Subcutaneous abdominal adipose tissue (tissue), 5 donors: Measurements from ENCODE around the gene PTPRG.

Experiments used
- H3K27ac ChIP-seq: one replicate; pipeline ENCODE4 v1.7.0; 2013; ENCODE audit warnings: low read depth, mild to moderate bottlenecking, inconsistent platforms, low read length, moderate library complexity
- H3K27me3 ChIP-seq, 5 donors: one replicate each; pipeline ENCODE4 v1.7.0; 2013; ENCODE audit warnings: low read length in 5 of 5, inconsistent platforms in 1 of 5; ENCODE audit not compliant: control insufficient read depth in 5 of 5, insufficient read depth in 4 of 5
- H3K36me3 ChIP-seq, 5 donors: one replicate each; pipeline ENCODE4 v1.7.0; 2013; ENCODE audit warnings: low read length in 5 of 5; ENCODE audit not compliant: control insufficient read depth in 5 of 5, insufficient read depth in 5 of 5
- H3K4me1 ChIP-seq, 5 donors: one replicate each; pipeline ENCODE4 v1.7.0; 2013; ENCODE audit warnings: low read length in 5 of 5, mild to moderate bottlenecking in 3 of 5, moderate library complexity in 1 of 5; ENCODE audit not compliant: control insufficient read depth in 5 of 5, insufficient read depth in 5 of 5
- H3K4me3 ChIP-seq, 5 donors: one replicate each; pipeline ENCODE4 v1.7.0; 2013; ENCODE audit warnings: low read length in 5 of 5, low read depth in 1 of 5
- H3K9ac ChIP-seq, 5 donors: one replicate each; pipeline ENCODE4 v1.7.0; 2013; ENCODE audit warnings: low read length in 5 of 5, mild to moderate bottlenecking in 4 of 5, moderate library complexity in 3 of 5
- H3K9me3 ChIP-seq, 5 donors: one replicate each; pipeline ENCODE4 v1.7.0; 2013; ENCODE audit warnings: low read length in 5 of 5; ENCODE audit not compliant: control insufficient read depth in 5 of 5
- donor health status: healthy.
- donor health status: healthy.
- donor health status: healthy.
- donor health status: healthy.
- donor health status: healthy.

The PTPRG gene

DNA sequence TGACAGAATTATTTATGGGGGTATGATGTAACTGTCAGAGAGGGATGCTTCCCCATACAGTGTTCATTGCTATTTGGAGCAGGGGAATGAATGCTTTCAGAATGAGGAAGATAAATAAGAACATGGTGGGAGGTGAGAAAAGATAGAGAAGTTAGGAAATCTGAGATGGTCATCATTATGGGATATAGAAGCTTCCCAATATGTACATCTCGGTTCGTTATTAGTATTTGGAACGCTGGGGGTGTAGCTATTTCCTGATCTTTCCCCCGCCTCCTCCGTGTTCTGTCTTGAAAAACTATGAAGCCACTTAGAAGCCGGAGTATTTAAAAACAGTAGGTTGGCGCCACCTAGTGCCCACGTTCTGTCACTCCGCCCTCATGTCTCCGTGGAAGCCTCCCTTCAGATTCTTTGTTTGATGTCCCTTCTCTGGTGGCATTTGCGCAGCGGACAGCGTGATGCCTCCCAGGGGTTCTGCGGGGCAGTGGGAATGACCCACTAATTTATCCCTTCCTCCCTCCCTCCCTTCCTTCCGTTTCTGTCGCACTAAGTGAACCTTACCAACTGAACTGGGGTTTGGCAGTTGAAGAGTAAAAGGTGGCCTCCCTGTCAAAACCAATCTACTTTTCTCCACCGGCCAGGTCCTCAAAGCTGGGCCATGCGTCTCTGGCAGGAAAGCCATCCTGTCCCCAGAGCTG, 627.5 kb downstream of the PTPRG start:
- Histone ChIP-seq H3K27me3 (no peaks in the 10 kb centered on the region), H3K4me3 (peak overlapping the region in 3 of 5 donors; percentile 33 to 53 (median 39)), H3K4me1 (peaks cover 2 to 20% (median 12%) of the 10 kb centered on the region in 5 donors), H3K9ac (peak overlapping the region in 1 of 5 donors; percentile 5), H3K27ac (no peak overlapping the region), H3K36me3 (peaks cover 3 to 16% (median 9%) of the 10 kb centered on the region in 5 donors), H3K9me3 (no peaks in the 10 kb centered on the region)

- Histone ChIP-seq H3K27me3 (no peaks in the 10 kb centered on the region), H3K27ac (no peak overlapping the region), H3K4me1 (peaks cover 2 to 19% (median 12%) of the 10 kb centered on the region in 5 donors), H3K9ac (no peak overlapping the region), H3K36me3 (peaks cover 3 to 20% (median 9%) of the 10 kb centered on the region in 5 donors), H3K9me3 (no peaks in the 10 kb centered on the region), H3K4me3 (no peak overlapping the region)
Measured at GRCh38 chr3:62189376-62189698, 628.0 kb downstream of the PTPRG start.

- Histone ChIP-seq H3K4me1 (peaks cover 2 to 9% (median 7%) of the 10 kb centered on the region in 5 donors), H3K9ac (no peak overlapping the region), H3K4me3 (no peak overlapping the region), H3K27me3 (no peaks in the 10 kb centered on the region), H3K9me3 (no peaks in the 10 kb centered on the region), H3K36me3 (peaks cover 6 to 33% (median 17%) of the 10 kb centered on the region in 5 donors), H3K27ac (no peak overlapping the region)
Measured at GRCh38 chr3:62192891-62193290, 631.5 kb downstream of the PTPRG start.

- H3K27me3 ChIP-seq, result no peaks in the 10 kb centered on the region
- no peak overlapping the region for H3K4me3 ChIP-seq
- no peak overlapping the region for H3K9ac ChIP-seq
- H3K27ac ChIP-seq, result no peak overlapping the region
- peaks cover 2 to 4% (median 3%) of the 10 kb centered on the region in 5 donors for H3K4me1 ChIP-seq
- H3K9me3 ChIP-seq, result no peaks in the 10 kb centered on the region
- H3K36me3 ChIP-seq, result peaks cover 9 to 35% (median 17%) of the 10 kb centered on the region in 5 donors
Measured at GRCh38 chr3:62193586-62194345, 632.4 kb downstream of the PTPRG start.

DNA sequence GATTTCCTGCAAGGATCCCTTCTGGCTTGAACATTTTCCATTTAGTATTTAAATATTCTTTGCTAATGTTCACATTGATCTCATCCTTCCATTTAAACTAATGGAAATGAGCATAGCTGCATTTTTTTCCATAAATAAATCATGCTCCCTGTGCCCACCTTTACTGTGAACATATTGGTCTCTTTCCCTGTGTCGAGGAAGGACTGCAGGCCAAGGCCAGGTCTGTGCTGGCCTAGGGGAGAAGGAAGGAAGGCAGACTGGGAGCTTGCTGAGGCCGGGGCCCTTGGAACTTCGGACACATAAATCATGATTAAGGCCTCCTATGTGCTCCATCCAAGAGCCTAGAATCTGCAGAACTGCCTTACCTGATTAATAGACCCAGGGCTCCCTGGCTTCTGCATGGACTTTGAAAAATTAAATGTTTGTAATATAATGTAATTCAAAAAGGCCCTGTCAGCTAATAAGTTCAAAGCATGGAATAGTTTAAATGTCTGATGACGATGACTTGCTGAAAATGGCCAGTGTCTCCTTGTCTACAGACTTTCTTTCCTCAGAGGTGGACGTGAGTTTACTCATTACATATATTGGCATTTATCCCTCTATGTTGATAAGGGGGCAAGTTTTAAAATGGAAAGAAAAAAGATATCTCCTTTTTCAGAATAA, 636.1 kb downstream of the PTPRG start:
- Histone ChIP-seq H3K4me1 (no peaks in the 10 kb centered on the region), H3K27me3 (no peaks in the 10 kb centered on the region), H3K9ac (no peak overlapping the region), H3K27ac (no peak overlapping the region), H3K36me3 (peaks cover 0 to 30% (median 11%) of the 10 kb centered on the region in 5 donors), H3K9me3 (no peaks in the 10 kb centered on the region), H3K4me3 (no peak overlapping the region)

- Histone ChIP-seq H3K4me1 (no peaks in the 10 kb centered on the region), H3K36me3 (peaks cover 8 to 31% (median 21%) of the 10 kb centered on the region in 5 donors), H3K9ac (no peak overlapping the region), H3K4me3 (no peak overlapping the region), H3K27me3 (no peaks in the 10 kb centered on the region), H3K9me3 (no peaks in the 10 kb centered on the region), H3K27ac (no peak overlapping the region)
Measured at GRCh38 chr3:62199126-62199525, 637.8 kb downstream of the PTPRG start.

GRCh38 chr3:62201438-62202035, 640.2 kb downstream of the PTPRG start:
- H3K9me3 ChIP-seq, result no peaks in the 10 kb centered on the region
- H3K36me3 ChIP-seq, result peaks cover 8 to 24% (median 21%) of the 10 kb centered on the region in 5 donors
- no peaks in the 10 kb centered on the region for H3K4me1 ChIP-seq
- H3K4me3 ChIP-seq, result no peak overlapping the region
- no peak overlapping the region for H3K9ac ChIP-seq
- no peaks in the 10 kb centered on the region for H3K27me3 ChIP-seq
- H3K27ac ChIP-seq, result no peak overlapping the region

- H3K4me1 ChIP-seq, result no peaks in the 10 kb centered on the region
- no peaks in the 10 kb centered on the region for H3K9me3 ChIP-seq
- no peak overlapping the region for H3K9ac ChIP-seq
- no peak overlapping the region for H3K4me3 ChIP-seq
- peaks cover 2 to 25% (median 18%) of the 10 kb centered on the region in 5 donors for H3K36me3 ChIP-seq
- no peaks in the 10 kb centered on the region for H3K27me3 ChIP-seq
- H3K27ac ChIP-seq, result no peak overlapping the region
Measured at GRCh38 chr3:62203152-62203551, 641.8 kb downstream of the PTPRG start.

DNA sequence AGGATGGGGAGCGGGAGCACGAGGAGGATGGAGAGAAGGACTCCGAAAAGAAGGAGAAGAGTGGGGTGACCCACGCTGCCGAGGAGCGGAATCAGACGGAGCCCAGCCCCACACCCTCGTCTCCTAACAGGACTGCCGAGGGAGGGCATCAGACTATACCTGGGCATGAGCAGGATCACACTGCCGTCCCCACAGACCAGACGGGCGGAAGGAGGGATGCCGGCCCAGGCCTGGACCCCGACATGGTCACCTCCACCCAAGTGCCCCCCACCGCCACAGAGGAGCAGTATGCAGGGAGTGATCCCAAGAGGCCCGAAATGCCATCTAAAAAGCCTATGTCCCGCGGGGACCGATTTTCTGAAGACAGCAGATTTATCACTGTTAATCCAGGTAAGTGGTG, 642.2 kb downstream of the PTPRG start:
- Histone ChIP-seq H3K9ac (no peak overlapping the region), H3K27me3 (no peaks in the 10 kb centered on the region), H3K4me1 (no peaks in the 10 kb centered on the region), H3K4me3 (no peak overlapping the region), H3K9me3 (no peaks in the 10 kb centered on the region), H3K27ac (no peak overlapping the region), H3K36me3 (peaks cover 2 to 28% (median 18%) of the 10 kb centered on the region in 5 donors)
